Panc1 (cell line): ENCODE results near the gene SNUPN. TPM values are rescaled to one million over a fixed set of nuclear protein-coding genes. Genes with fewer than 3 reads are reported as not detected.

Experiments
- ATAC-seq: fragments of 200-7000 bp; cut with Tn5 transposase; 2 replicates; pipeline ENCODE4 v1.9.1; 2020; ENCODE audit warnings: mild to moderate bottlenecking, moderate library complexity
- BruUV-seq: library from RNA; stranded (reverse); fragments of 400-500 nt; replicated peaks from 2 replicates; lab custom pipeline; 2021; lab: Mats Ljungman, UMichigan
- CTCF ChIA-PET: fragments of 300-600 bp; sonication (Branson Sonifier 250); formaldehyde crosslinking; loops from one replicate; lab custom pipeline; 2022; ENCODE audit warnings: antibody characterized with exemption; lab: Charles Lee
- POLR2A ChIA-PET: fragments of 300-600 bp; sonication (Branson Sonifier 250); formaldehyde crosslinking; loops from one replicate; lab custom pipeline; 2022; ENCODE audit warnings: antibody characterized with exemption; lab: Charles Lee
- DNase-seq: peaks from one replicate; pipeline ENCODE4 v3.0.0-alpha.2; 2010; ENCODE audit warnings: low read depth, low spot score
- H3K27ac ChIP-seq: 2 replicates; pipeline ENCODE4 v1.5.1; 2011; ENCODE audit warnings: mild to moderate bottlenecking, low read length, inconsistent platforms
- H3K27me3 ChIP-seq: fragments of 200-500 bp; sonication (Bioruptor generic); 2 replicates; pipeline ENCODE4 v1.6.0; 2014; ENCODE audit warnings: low read length, inconsistent platforms; ENCODE audit not compliant: control insufficient read depth, insufficient read depth
- H3K36me3 ChIP-seq: fragments of 200-500 bp; sonication (Bioruptor generic); 2 replicates; pipeline ENCODE4 v1.5.1; 2014; ENCODE audit warnings: inconsistent platforms, mild to moderate bottlenecking, low read length, moderate library complexity; ENCODE audit not compliant: control insufficient read depth, insufficient read depth
- H3K4me1 ChIP-seq: 2 replicates; pipeline ENCODE4 v1.5.1; 2011; ENCODE audit warnings: inconsistent platforms, mild to moderate bottlenecking, low read length, moderate library complexity; ENCODE audit not compliant: control insufficient read depth, insufficient read depth
- H3K4me3 ChIP-seq, 2 experiments: 2 replicates each; pipeline ENCODE4 v1.5.1; 2011 to 2012; ENCODE audit warnings: low read depth in 2 of 2, low read length in 2 of 2, mild to moderate bottlenecking in 2 of 2, inconsistent platforms in 1 of 2, moderate library complexity in 1 of 2
- H3K9me3 ChIP-seq: fragments of 200-500 bp; sonication (Bioruptor generic); 2 replicates; pipeline ENCODE4 v1.5.1; 2014; ENCODE audit warnings: low read depth, mild to moderate bottlenecking, inconsistent platforms, low read length, moderate library complexity; ENCODE audit not compliant: control insufficient read depth, insufficient read depth
- CTCF ChIP-seq: fragments of 450-650 bp; IDR thresholded peaks from 2 replicates; pipeline ENCODE4 v1.5.1; 2017; ENCODE audit warnings: mild to moderate bottlenecking
- POLR2AphosphoS5 ChIP-seq: IDR thresholded peaks from 2 replicates; pipeline ENCODE4 v1.6.1; 2012; ENCODE audit warnings: mild to moderate bottlenecking, low read depth, low read length, moderate library complexity
- REST ChIP-seq, 2 experiments: IDR thresholded peaks; 2 replicates each; pipeline ENCODE4 v1.6.1; 2011 to 2012; ENCODE audit warnings: low read depth in 2 of 2, control low read depth in 1 of 2, low read length in 1 of 2, mild to moderate bottlenecking in 1 of 2, moderate library complexity in 1 of 2; ENCODE audit not compliant: insufficient read depth in 1 of 2
- SIN3A ChIP-seq: IDR thresholded peaks from 2 replicates; pipeline ENCODE4 v1.6.1; 2012; ENCODE audit warnings: low read depth, mild to moderate bottlenecking, low read length, moderate library complexity, borderline replicate concordance; ENCODE audit not compliant: insufficient read depth
- TCF7L2 ChIP-seq: IDR thresholded peaks from 2 replicates; pipeline ENCODE4 v1.6.1; 2011; ENCODE audit warnings: mild to moderate bottlenecking, low read depth, low read length, inconsistent platforms
- in situ Hi-C: cut with HindIII; loops from 2 replicates; pipeline ENCODE4 v1.10.0; 2016; ENCODE audit warnings: low sequenced_read_pairs, low pct_unique_long_range_greater_than_20kb
- intact Hi-C: fragments of 100-400 bp; cut with micrococcal nuclease; formaldehyde crosslinking; loops from one replicate; pipeline ENCODE4 v1.10.0; 2022; ENCODE audit not compliant: unreplicated experiment
- total RNA-seq: library from RNA; stranded (reverse); gene quantifications from one replicate; pipeline ENCODE4 v1.2.1, GENCODE V29; 2021; ENCODE audit not compliant: unreplicated experiment

Gene SNUPN
- total RNA-seq, 1 experiment from 2014 or later: 52.1 TPM

- no peak for ATAC-seq
- Histone ChIP-seq H3K27me3 (no peaks in the 10 kb centered on the region), H3K27ac (no peak overlapping the region), H3K36me3 (peaks cover 2% of the 10 kb centered on the region; the same call in 1 of the 2 replicates), H3K4me1 (peaks cover 15% of the 10 kb centered on the region), H3K4me3 (no peak overlapping the region), H3K9me3 (no peaks in the 10 kb centered on the region)
- ChIA-PET CTCF (interaction anchor here (0.7 kb wide), 1 partner anchor 45 kb away, joined by 6 read pairs; no protein-coding TSS in a partner anchor), POLR2A (no interaction called here)
- BruUV-seq: no TSS peak
- intact Hi-C loops (loop anchor here (5.0 kb wide), 1 partner anchor 41 kb away; no protein-coding TSS in a partner anchor), in situ Hi-C loops (no loop called here)
- no peak for TF ChIP-seq SIN3A
- TF ChIP-seq REST (IDR thresholded peaks at IDR 0.05; ENCODE audit: insufficient read depth in 1 of 2, low read depth in 2 of 2, low read length in 1 of 2): no peak
- TF ChIP-seq CTCF: no peak
- no peak for TF ChIP-seq POLR2AphosphoS5
- TF ChIP-seq TCF7L2: no peak
- no peak for DNase-seq
Measured at GRCh38 chr15:75641603-75642002, 16.1 kb upstream of the SNUPN start.

DNA sequence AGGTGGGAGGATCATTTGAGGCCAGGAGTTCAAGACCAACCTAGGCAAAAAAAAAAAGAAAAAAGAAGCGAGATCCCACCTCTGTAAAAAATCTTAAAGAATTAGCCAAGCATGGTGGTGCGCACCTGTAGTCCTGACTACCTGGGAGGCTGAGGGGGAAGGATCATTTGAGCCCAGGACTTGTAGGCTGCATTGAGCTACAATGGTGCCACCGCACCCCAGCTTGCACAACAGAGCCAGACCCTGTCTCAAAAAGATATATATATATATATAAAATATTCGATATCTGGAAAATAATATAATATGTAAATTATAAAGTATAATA lies 15.6 kb upstream of the SNUPN start:
- intact Hi-C loops: loop anchor here (5.0 kb wide), 1 partner anchor 41 kb away; no protein-coding TSS in a partner anchor
- H3K27ac ChIP-seq: peak overlapping the region; percentile 94; the same call in 1 of the 2 replicates
- DNase-seq: no peak
- H3K9me3 ChIP-seq: no peaks in the 10 kb centered on the region
- ATAC-seq: no peak
- no TSS peak for BruUV-seq
- ChIA-PET CTCF (interaction anchor here (0.7 to 1.4 kb wide), 2 partner anchors 8 to 10 kb away, joined by 3 read pairs; no protein-coding TSS in a partner anchor), POLR2A (no interaction called here)
- no peaks in the 10 kb centered on the region for H3K27me3 ChIP-seq
- in situ Hi-C loops: no loop called here
- peaks cover 2% of the 10 kb centered on the region; the same call in 1 of the 2 replicates for H3K36me3 ChIP-seq
- H3K4me1 ChIP-seq: peaks cover 15% of the 10 kb centered on the region
- peak overlapping the region in 1 of 2 experiments; percentile 99; a peak in 2 of 4 replicates for H3K4me3 ChIP-seq
- TF ChIP-seq REST (IDR thresholded peaks at IDR 0.05; ENCODE audit: insufficient read depth in 1 of 2, low read depth in 2 of 2, low read length in 1 of 2) (no peak), CTCF (peak; percentile 25)
